ENCODE measurements around the gene HSPBAP1.

HSPBAP1 gene, protein sequence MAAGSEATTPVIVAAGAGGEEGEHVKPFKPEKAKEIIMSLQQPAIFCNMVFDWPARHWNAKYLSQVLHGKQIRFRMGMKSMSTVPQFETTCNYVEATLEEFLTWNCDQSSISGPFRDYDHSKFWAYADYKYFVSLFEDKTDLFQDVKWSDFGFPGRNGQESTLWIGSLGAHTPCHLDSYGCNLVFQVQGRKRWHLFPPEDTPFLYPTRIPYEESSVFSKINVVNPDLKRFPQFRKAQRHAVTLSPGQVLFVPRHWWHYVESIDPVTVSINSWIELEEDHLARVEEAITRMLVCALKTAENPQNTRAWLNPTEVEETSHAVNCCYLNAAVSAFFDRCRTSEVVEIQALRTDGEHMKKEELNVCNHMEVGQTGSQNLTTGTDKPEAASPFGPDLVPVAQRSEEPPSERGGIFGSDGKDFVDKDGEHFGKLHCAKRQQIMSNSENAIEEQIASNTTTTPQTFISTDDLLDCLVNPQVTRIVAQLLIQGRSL

GRCh38 chr3:122793568-122794416, at the start of gene HSPBAP1:
HSPBAP1 (minus strand) TSS chr3:122793831; CDS start chr3:122793680, 151 bp downstream.
- DNase-seq = no peak

GRCh38 chr3:122835590-122835989, 42.0 kb upstream of the HSPBAP1 start:
- DNase-seq = no peak

- no peak for DNase-seq
Measured at GRCh38 chr3:122828281-122828680, 34.6 kb upstream of the HSPBAP1 start.

DNA sequence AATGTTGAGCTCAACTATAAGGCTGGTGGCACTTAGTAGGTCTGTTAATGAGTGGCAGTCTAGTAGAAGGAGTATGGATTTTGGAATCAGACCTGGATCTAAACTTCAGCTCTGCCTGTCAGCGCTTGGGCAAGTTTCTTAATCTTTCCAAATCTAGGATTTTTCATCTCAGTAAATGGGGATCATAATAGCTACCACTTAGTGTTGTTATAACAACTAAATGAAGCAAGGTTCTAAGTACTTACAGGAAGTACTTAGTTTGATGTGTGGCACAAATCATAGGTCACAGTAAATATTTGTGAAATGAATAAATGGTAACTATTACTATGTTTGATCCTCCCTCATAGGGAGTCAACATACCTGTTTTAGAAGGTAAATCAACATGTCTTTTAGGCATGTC, 32.6 kb upstream of the HSPBAP1 start:
- no peak for DNase-seq

- no peak for DNase-seq
Measured at GRCh38 chr3:122825460-122825859, 31.8 kb upstream of the HSPBAP1 start.

DNA sequence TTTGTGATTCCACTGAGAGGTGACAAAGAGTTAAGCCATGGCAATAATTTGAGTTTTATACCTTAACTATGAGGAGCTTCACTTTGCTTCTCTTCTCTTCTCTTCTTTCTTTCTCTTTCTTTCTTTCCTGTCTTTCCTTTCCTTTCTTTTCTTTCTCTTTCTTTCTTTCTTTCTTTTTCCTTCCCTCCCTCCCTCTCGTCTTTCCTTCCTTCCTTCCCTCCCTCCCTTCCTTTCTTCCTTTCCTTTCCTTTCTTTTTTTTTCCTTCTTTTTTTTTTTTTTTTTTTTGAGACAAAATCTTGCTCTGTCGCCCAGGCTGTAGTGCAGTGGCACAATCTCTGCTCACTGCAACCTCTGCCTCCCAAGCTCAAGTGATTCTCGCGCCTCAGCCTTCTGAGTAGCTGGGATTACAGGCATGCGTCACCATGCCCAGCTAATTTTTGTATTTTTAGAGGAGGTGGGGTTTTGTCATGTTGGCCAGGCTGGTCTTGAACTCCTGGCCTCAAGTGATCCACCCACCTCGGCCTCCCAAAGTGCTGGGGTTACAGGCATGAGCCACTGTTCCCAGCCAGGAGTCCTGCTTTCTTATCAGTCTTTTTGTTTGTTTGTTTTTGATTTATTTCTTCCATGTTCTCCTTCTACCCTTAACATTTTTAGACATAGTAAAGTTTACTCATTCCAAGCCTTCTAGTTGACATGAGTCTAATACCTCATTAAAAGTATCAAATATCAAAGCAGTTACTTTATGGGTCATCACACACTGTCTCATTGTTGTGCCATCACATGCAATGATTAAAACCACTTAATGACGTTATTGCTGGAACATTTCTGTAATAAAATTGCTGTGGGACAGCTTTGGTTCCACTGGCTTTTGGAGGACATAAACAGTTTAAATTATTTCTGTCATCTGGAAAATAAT, 31.1 kb upstream of the HSPBAP1 start:
- no peak for DNase-seq

GRCh38 chr3:122816587-122816986, 23.0 kb upstream of the HSPBAP1 start:
- no peak for DNase-seq

DNA sequence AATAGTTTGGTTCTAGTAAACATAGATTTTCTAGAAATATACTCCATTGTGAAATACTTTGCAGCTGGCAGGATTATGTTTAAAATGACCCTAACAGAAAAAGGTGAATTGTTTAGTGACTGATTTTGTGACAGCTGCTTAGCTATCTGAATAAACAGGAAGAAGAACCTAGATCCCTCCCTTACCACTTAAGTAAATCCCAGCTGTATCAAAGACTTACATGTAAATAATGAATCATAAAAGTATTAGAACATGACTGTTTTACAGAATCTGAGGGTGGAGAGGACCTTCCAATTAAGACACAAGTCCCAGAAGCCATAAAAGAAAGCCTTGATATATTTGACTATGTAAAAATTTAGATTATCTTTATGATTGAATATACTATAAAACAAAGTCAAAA, 17.1 kb upstream of the HSPBAP1 start:
- no peak for DNase-seq

DNA sequence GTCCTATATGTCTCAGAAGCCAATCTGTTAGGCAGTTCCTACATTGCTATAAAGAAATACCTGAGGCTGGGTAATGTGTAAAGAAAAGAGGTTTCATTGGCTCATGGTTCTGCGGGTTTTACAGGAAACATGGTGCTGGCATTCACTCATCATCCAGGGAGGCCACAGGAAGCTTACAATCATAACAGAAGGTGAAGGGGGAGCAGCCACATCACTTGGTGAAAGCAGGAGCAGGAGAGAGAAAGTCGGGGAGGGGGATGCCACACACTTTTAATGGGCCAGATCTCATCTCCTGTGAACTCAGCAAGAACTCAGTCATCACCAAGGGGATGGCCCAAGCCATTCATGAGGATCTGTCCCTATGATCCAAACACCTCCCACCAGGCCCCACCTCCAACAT, 10.3 kb upstream of the HSPBAP1 start:
- DNase-seq = no peak

DNA sequence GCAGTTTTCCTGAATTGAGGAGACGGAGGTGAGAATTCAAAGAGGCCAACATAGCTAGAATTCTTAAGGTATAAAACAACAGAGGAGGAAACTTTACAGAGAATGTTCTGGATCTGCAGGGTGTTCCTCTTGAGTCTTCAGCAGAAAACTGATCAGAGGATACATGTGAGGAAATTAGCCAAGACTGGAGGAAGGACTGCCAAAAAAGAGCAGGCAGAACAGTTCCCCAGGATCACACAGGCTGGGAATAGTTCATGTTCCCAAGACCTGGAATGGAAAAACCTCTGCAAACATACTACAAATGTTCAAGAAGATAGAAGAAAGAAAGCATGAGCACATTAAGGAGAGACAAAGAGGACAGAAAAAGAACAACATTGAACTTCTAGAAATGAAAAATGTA, 8.7 kb upstream of the HSPBAP1 start:
- DNase-seq = no peak

- no peak for DNase-seq
Measured at GRCh38 chr3:122800706-122801237, 7.1 kb upstream of the HSPBAP1 start.

DNA sequence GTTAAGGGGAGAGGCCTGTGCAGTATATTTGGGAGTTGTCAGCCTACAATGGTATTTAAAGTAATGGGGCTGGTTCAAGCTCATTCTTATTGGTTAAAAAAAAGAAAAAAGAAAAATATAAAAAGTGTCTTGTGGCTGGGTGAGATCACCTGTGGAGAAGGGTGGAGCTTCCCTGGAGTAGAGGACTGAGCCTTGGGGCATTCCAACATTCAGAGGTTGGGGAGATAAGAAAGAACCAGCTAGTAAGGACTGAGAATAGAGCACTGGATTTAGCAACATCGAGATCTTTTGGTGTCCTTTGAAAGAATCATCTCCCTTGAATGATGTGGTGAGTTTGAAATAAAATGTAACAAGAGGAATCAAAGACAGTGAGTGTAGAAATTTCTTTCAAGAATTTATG, 6.4 kb upstream of the HSPBAP1 start:
- DNase-seq = no peak

DNA sequence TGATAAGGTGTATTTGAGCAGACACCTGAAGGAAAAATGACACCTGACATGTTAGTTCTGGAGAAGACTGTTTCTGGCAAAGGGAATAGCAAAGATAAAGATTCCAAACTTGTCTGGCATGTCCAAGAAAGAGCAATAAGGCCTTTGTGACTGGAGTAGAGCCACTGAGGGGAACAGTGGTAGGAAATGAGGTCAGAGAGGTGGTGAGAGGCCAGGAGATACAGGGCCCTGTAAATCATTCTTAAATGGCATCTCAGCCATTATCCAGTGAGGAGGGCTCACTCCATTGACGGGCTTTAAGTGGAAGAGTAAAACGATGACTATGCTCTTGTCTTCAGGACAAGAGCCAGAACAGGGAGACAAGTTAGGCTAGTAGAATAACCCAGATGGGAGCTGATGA, 5.7 kb upstream of the HSPBAP1 start:
- DNase-seq = no peak

- no peak for DNase-seq
Measured at GRCh38 chr3:122797291-122797690, 3.7 kb upstream of the HSPBAP1 start.

- DNase-seq = no peak
Measured at GRCh38 chr3:122795674-122796195, 2.1 kb upstream of the HSPBAP1 start.

GRCh38 chr3:122794779-122795673, 1.4 kb upstream of the HSPBAP1 start, which contains the start of gene SLC49A4:
SLC49A4 (plus strand) TSS chr3:122795069; CDS start chr3:122795193, 124 bp downstream.
- no peak for DNase-seq

DNA sequence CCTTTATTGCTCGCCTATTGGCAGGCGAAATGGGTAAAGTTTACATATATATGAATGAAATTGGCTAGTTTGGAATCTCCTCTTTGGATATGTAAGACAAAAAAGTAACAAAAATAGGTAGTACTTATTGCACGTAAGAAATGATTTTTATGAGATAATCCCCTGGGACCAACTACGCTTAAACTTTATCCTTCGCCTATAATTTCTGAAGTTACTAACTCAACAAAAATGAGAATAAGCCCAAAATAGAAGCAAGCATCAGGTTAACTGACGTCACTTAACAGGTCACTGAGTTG, 800 bp upstream of the HSPBAP1 start:
- DNase-seq = no peak

DNA sequence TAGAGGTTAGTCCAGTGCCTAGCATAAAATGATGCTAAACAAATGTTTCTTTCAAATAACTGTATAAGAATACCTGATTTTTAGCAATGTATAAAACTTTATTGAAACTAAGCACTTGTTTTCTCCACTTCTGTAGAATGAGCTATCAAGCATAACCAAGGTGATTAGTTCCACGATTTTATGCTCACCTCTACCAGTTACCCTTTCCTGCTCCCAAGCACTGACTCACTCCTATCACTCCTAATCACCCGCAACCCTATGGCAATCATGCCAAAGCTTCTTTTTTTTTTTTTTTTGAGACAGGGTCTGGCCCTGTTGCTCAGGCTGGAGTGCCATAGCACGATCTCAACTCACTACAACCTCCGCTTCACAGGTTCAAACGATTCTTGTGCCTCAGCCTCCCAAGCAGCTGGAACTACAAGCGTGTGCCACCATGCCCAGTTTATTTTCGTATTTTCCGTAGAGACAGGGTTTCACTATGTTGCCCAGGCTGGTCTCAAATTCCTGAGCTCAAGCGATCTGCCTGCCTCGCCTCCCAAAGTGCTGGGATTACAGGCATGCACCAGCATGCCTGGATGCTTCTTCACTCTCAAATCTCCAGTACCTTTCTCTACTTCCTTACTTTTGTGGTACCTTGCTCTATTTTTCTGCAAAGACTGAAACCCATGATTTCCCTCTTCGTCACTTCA, 3.9 kb downstream of the HSPBAP1 start:
- DNase-seq = no peak

DNA sequence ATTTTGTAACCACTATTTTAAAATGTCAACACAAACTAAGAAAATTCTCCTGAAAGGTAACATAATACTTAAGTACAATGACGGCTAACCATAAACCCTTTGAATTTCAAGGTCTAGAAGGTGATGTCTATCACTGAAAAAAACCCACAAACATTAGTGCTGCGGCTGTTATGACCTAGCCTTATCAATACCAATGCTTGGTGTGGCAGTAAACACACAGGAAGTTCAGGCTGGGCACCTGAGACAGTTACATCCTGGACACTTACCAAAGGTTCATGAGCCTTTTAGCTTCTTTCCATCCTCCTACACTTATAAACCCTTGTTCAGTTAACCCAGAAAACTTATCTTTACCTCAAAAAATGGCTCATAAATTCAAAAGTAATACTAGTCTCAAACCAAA, 5.8 kb downstream of the HSPBAP1 start:
- no peak for DNase-seq

GRCh38 chr3:122786066-122786465, 7.6 kb downstream of the HSPBAP1 start:
- no peak for DNase-seq

- DNase-seq = no peak
Measured at GRCh38 chr3:122785231-122785630, 8.4 kb downstream of the HSPBAP1 start.

Data from NCI-H1436 treated with DMSO at 0.1 percent for 48 hours (cell line).